Panc1 (cell line): Measurements from ENCODE around the gene CASP2.

Experiments used
- POLR2AphosphoS5 ChIP-seq: IDR thresholded peaks from 2 replicates; pipeline ENCODE4 v1.6.1; 2012; ENCODE audit warnings: mild to moderate bottlenecking, low read depth, low read length, moderate library complexity
- TCF7L2 ChIP-seq: IDR thresholded peaks from 2 replicates; pipeline ENCODE4 v1.6.1; 2011; ENCODE audit warnings: mild to moderate bottlenecking, low read depth, low read length, inconsistent platforms
- TF ChIP-seq, protein P1 (sequence below): fragments of 450-650 bp; IDR thresholded peaks from 2 replicates; pipeline ENCODE4 v1.5.1; 2017; ENCODE audit warnings: mild to moderate bottlenecking
- TF ChIP-seq, protein P2 (sequence below), 2 experiments: IDR thresholded peaks; 2 replicates each; pipeline ENCODE4 v1.6.1; 2011 to 2012; ENCODE audit warnings: low read depth in 2 of 2, control low read depth in 1 of 2, low read length in 1 of 2, mild to moderate bottlenecking in 1 of 2, moderate library complexity in 1 of 2; ENCODE audit not compliant: insufficient read depth in 1 of 2

DNA sequence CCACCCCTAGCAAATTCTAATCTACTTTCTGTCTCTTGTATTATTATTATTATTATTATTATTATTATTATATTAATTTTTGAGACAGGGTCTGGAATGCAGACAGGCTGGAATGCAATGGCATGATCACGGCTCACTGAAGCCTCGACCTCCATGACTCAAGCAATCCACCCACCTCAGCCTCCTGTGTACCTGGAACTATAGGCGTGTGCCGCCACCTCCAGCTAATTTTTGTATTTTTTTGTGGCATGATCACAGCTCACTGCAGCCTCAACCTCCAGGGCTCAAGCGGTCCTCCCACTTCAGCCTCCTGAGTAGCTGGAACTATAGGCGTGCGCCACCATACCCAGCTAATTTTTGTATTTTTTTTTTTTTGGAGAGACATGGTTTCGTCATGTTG, 6.0 kb upstream of the CASP2 start:
- TF ChIP-seq, protein P1, sequence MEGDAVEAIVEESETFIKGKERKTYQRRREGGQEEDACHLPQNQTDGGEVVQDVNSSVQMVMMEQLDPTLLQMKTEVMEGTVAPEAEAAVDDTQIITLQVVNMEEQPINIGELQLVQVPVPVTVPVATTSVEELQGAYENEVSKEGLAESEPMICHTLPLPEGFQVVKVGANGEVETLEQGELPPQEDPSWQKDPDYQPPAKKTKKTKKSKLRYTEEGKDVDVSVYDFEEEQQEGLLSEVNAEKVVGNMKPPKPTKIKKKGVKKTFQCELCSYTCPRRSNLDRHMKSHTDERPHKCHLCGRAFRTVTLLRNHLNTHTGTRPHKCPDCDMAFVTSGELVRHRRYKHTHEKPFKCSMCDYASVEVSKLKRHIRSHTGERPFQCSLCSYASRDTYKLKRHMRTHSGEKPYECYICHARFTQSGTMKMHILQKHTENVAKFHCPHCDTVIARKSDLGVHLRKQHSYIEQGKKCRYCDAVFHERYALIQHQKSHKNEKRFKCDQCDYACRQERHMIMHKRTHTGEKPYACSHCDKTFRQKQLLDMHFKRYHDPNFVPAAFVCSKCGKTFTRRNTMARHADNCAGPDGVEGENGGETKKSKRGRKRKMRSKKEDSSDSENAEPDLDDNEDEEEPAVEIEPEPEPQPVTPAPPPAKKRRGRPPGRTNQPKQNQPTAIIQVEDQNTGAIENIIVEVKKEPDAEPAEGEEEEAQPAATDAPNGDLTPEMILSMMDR: no peak
- TF ChIP-seq POLR2AphosphoS5 (no peak), TCF7L2 (no peak)
- TF ChIP-seq, protein P2, sequence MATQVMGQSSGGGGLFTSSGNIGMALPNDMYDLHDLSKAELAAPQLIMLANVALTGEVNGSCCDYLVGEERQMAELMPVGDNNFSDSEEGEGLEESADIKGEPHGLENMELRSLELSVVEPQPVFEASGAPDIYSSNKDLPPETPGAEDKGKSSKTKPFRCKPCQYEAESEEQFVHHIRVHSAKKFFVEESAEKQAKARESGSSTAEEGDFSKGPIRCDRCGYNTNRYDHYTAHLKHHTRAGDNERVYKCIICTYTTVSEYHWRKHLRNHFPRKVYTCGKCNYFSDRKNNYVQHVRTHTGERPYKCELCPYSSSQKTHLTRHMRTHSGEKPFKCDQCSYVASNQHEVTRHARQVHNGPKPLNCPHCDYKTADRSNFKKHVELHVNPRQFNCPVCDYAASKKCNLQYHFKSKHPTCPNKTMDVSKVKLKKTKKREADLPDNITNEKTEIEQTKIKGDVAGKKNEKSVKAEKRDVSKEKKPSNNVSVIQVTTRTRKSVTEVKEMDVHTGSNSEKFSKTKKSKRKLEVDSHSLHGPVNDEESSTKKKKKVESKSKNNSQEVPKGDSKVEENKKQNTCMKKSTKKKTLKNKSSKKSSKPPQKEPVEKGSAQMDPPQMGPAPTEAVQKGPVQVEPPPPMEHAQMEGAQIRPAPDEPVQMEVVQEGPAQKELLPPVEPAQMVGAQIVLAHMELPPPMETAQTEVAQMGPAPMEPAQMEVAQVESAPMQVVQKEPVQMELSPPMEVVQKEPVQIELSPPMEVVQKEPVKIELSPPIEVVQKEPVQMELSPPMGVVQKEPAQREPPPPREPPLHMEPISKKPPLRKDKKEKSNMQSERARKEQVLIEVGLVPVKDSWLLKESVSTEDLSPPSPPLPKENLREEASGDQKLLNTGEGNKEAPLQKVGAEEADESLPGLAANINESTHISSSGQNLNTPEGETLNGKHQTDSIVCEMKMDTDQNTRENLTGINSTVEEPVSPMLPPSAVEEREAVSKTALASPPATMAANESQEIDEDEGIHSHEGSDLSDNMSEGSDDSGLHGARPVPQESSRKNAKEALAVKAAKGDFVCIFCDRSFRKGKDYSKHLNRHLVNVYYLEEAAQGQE (IDR thresholded peaks at IDR 0.05; ENCODE audit: insufficient read depth in 1 of 2, low read depth in 2 of 2, low read length in 1 of 2): no peak
